ENCODE data around the gene GPC3.

Gene GPC3

GRCh38 chrX:133985967-133986683, 731 bp upstream of the GPC3 start:
- Mint-ChIP-seq H3K27ac (no peak overlapping the region), H3K4me1 (no peaks in the 10 kb centered on the region), H3K27me3 (peaks cover 39% of the 10 kb centered on the region), H3K36me3 (no peaks in the 10 kb centered on the region), H3K4me3 (peak overlapping the region; percentile 50), H3K9me3 (no peaks in the 10 kb centered on the region)
- no peak for ATAC-seq

GRCh38 chrX:133984857-133985163, 584 bp downstream of the GPC3 start:
- Mint-ChIP-seq H3K36me3 (no peaks in the 10 kb centered on the region), H3K27ac (no peak overlapping the region), H3K27me3 (peaks cover 39% of the 10 kb centered on the region), H3K9me3 (no peaks in the 10 kb centered on the region), H3K4me3 (no peak overlapping the region), H3K4me1 (no peaks in the 10 kb centered on the region)
- ATAC-seq, result no peak

- no peak overlapping the region for H3K4me3 Mint-ChIP-seq
Observed at GRCh38 chrX:133983974-133984845, 1.2 kb downstream of the GPC3 start.

GRCh38 chrX:133983256-133983973, 2.0 kb downstream of the GPC3 start:
- H3K27me3 Mint-ChIP-seq, result peaks cover 39% of the 10 kb centered on the region

More at GRCh38 chrX:133983974-133984845, 1.2 kb downstream of the GPC3 start:
- no peaks in the 10 kb centered on the region for H3K4me1 Mint-ChIP-seq
- H3K27me3 Mint-ChIP-seq, result peaks cover 39% of the 10 kb centered on the region
- no peaks in the 10 kb centered on the region for H3K36me3 Mint-ChIP-seq
- H3K27ac Mint-ChIP-seq, result no peak overlapping the region
- no peak for ATAC-seq
- H3K9me3 Mint-ChIP-seq, result no peaks in the 10 kb centered on the region

GRCh38 chrX:133981924-133982323, 3.5 kb downstream of the GPC3 start:
- no peak for ATAC-seq

More at GRCh38 chrX:133983256-133983973, 2.0 kb downstream of the GPC3 start:
- Mint-ChIP-seq H3K27ac (no peak overlapping the region), H3K9me3 (no peaks in the 10 kb centered on the region), H3K4me3 (no peak overlapping the region), H3K4me1 (no peaks in the 10 kb centered on the region), H3K36me3 (no peaks in the 10 kb centered on the region)
- no peak for ATAC-seq

GRCh38 chrX:133980832-133981588, 4.4 kb downstream of the GPC3 start:
- Mint-ChIP-seq H3K27me3 (peaks cover 26% of the 10 kb centered on the region), H3K27ac (no peak overlapping the region), H3K4me3 (no peak overlapping the region), H3K9me3 (no peaks in the 10 kb centered on the region), H3K4me1 (no peaks in the 10 kb centered on the region), H3K36me3 (no peaks in the 10 kb centered on the region)
- ATAC-seq, result no peak

More at GRCh38 chrX:133981924-133982323, 3.5 kb downstream of the GPC3 start:
- Mint-ChIP-seq H3K36me3 (no peaks in the 10 kb centered on the region), H3K27ac (no peak overlapping the region), H3K9me3 (no peaks in the 10 kb centered on the region), H3K4me3 (no peak overlapping the region), H3K4me1 (no peaks in the 10 kb centered on the region), H3K27me3 (peaks cover 29% of the 10 kb centered on the region)

GRCh38 chrX:133980406-133980805, 5.0 kb downstream of the GPC3 start:
- no peak overlapping the region for H3K27ac Mint-ChIP-seq
- H3K9me3 Mint-ChIP-seq, result no peaks in the 10 kb centered on the region
- no peaks in the 10 kb centered on the region for H3K4me1 Mint-ChIP-seq
- H3K27me3 Mint-ChIP-seq, result peaks cover 26% of the 10 kb centered on the region
- ATAC-seq, result no peak
- H3K36me3 Mint-ChIP-seq, result no peaks in the 10 kb centered on the region
- no peak overlapping the region for H3K4me3 Mint-ChIP-seq

- H3K4me1 Mint-ChIP-seq, result no peaks in the 10 kb centered on the region
- ATAC-seq, result no peak
- no peak overlapping the region for H3K4me3 Mint-ChIP-seq
Observed at GRCh38 chrX:133979641-133980230, 5.7 kb downstream of the GPC3 start.

GRCh38 chrX:133973704-133974103, 11.7 kb downstream of the GPC3 start:
- no peak for ATAC-seq
- H3K4me3 Mint-ChIP-seq, result no peak overlapping the region

More at GRCh38 chrX:133979641-133980230, 5.7 kb downstream of the GPC3 start:
- Mint-ChIP-seq H3K27me3 (peaks cover 26% of the 10 kb centered on the region), H3K27ac (no peak overlapping the region), H3K9me3 (no peaks in the 10 kb centered on the region), H3K36me3 (no peaks in the 10 kb centered on the region)

GRCh38 chrX:133972916-133973315, 12.5 kb downstream of the GPC3 start:
- Mint-ChIP-seq H3K9me3 (no peaks in the 10 kb centered on the region), H3K27ac (no peak overlapping the region), H3K36me3 (no peaks in the 10 kb centered on the region), H3K27me3 (no peaks in the 10 kb centered on the region), H3K4me1 (no peaks in the 10 kb centered on the region), H3K4me3 (no peak overlapping the region)
- ATAC-seq, result no peak

More at GRCh38 chrX:133973704-133974103, 11.7 kb downstream of the GPC3 start:
- no peaks in the 10 kb centered on the region for H3K36me3 Mint-ChIP-seq
- no peaks in the 10 kb centered on the region for H3K9me3 Mint-ChIP-seq
- no peaks in the 10 kb centered on the region for H3K4me1 Mint-ChIP-seq
- no peak overlapping the region for H3K27ac Mint-ChIP-seq
- H3K27me3 Mint-ChIP-seq, result no peaks in the 10 kb centered on the region

- H3K27me3 Mint-ChIP-seq, result no peaks in the 10 kb centered on the region
- no peaks in the 10 kb centered on the region for H3K4me1 Mint-ChIP-seq
- no peak overlapping the region for H3K27ac Mint-ChIP-seq
- H3K9me3 Mint-ChIP-seq, result no peaks in the 10 kb centered on the region
- no peaks in the 10 kb centered on the region for H3K36me3 Mint-ChIP-seq
- H3K4me3 Mint-ChIP-seq, result no peak overlapping the region
- ATAC-seq, result no peak
Observed at GRCh38 chrX:133971586-133971985, 13.8 kb downstream of the GPC3 start.

GRCh38 chrX:133970076-133970475, 15.3 kb downstream of the GPC3 start:
- Mint-ChIP-seq H3K27ac (no peak overlapping the region), H3K4me1 (no peaks in the 10 kb centered on the region), H3K9me3 (no peaks in the 10 kb centered on the region), H3K27me3 (no peaks in the 10 kb centered on the region), H3K36me3 (no peaks in the 10 kb centered on the region), H3K4me3 (no peak overlapping the region)
- no peak for ATAC-seq

GRCh38 chrX:133969191-133969590, 16.2 kb downstream of the GPC3 start:
- no peak for ATAC-seq
- H3K27ac Mint-ChIP-seq, result no peak overlapping the region
- H3K9me3 Mint-ChIP-seq, result no peaks in the 10 kb centered on the region
- no peaks in the 10 kb centered on the region for H3K4me1 Mint-ChIP-seq
- no peak overlapping the region for H3K4me3 Mint-ChIP-seq
- H3K36me3 Mint-ChIP-seq, result no peaks in the 10 kb centered on the region
- H3K27me3 Mint-ChIP-seq, result no peaks in the 10 kb centered on the region

- Mint-ChIP-seq H3K9me3 (no peaks in the 10 kb centered on the region), H3K27ac (no peak overlapping the region), H3K27me3 (no peaks in the 10 kb centered on the region), H3K4me1 (no peaks in the 10 kb centered on the region), H3K36me3 (no peaks in the 10 kb centered on the region), H3K4me3 (no peak overlapping the region)
- no peak for ATAC-seq
Observed at GRCh38 chrX:133968109-133968508, 17.3 kb downstream of the GPC3 start.
